Central memory CD8-positive, alpha-beta T cell (primary cell): Measurements from ENCODE around the gene GNAI3.

Experiments
- ATAC-seq: fragments of 150-1000 bp; cut with Tn5 transposase; replicated peaks from 2 replicates; pipeline ENCODE4 v1.10.0; 2022; ENCODE audit warnings: mild to moderate bottlenecking, moderate FRiP score, moderate number of reproducible peaks; ENCODE audit not compliant: poor library complexity, severe bottlenecking; ENCODE audit errors: extremely low read depth
- DNase-seq, 2 donors: peaks; one replicate each; pipeline ENCODE4 v3.0.0; 2021; ENCODE audit warnings: low spot score in 2 of 2
- H3K27ac Mint-ChIP-seq: one replicate; pipeline ENCODE4 v1.8.0; 2022; ENCODE audit warnings: low read depth, mild to moderate bottlenecking, moderate library complexity, mixed read lengths
- H3K27me3 Mint-ChIP-seq: one replicate; pipeline ENCODE4 v1.8.0; 2022; ENCODE audit warnings: mixed read lengths
- H3K36me3 Mint-ChIP-seq: one replicate; pipeline ENCODE4 v1.8.0; 2022; ENCODE audit warnings: mild to moderate bottlenecking, moderate library complexity, mixed read lengths; ENCODE audit not compliant: insufficient read depth
- H3K4me1 Mint-ChIP-seq: one replicate; pipeline ENCODE4 v1.8.0; 2022; ENCODE audit warnings: mixed read lengths
- H3K4me3 Mint-ChIP-seq: one replicate; pipeline ENCODE4 v1.8.0; 2022; ENCODE audit warnings: mild to moderate bottlenecking, moderate library complexity, mixed read lengths
- H3K9me3 Mint-ChIP-seq: one replicate; pipeline ENCODE4 v1.8.0; 2022; ENCODE audit warnings: mixed read lengths

Gene GNAI3

DNA sequence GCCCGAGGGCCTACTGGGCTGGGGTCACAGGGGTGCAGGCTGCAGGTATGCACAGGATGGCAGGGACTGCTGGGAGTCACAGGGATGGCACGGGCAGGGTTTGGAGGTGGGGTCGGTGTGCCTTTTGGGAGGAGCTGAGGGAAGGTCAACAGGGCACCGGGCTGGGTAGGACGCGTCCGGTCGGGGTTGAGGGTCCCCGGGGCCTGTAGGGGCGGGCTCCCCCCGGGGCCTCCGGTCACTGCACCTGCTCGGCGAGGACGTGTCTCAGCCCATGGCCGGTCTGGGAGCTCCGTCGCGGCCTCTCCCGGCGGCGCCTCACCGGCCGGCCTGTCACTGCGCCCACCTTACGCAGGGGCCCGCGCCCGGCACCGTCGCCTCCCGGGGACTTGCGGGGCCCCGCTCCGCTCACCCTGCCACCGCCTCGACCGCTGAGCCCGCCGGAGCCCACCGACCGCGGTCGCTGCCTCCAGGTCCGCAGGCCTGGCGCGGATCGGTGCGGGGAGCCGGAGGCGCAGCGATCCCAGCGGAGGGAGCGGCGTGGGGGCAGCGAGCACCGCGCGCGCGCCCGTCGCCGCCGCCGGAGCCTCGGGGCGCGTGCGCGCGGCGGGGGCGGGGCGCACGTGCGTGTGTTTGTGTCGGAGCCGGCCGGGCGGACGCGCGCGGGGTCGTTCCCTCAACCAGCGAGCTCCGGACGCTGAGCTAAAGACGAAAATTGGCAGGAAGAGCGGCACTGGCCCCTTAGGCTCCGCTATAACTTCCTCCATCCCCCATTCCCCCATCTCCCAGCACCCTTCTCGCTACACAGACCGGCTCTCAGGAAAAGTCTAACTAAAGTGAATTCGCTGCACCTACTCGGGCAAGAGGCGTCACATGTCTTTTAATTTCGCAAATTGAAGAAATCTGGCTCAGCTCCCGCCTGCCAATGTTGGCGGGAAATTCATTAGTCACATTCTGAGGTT is 39.0 kb upstream of the GNAI3 start, which contains the start of gene AMIGO1:
Gene AMIGO1 (minus strand): TSS at position 552 of the 959 bp plus-strand sequence. CDS start 815 bp downstream, outside the sequence.
- DNase-seq, result peak in 1 of 2 donors; percentile 23

DNA sequence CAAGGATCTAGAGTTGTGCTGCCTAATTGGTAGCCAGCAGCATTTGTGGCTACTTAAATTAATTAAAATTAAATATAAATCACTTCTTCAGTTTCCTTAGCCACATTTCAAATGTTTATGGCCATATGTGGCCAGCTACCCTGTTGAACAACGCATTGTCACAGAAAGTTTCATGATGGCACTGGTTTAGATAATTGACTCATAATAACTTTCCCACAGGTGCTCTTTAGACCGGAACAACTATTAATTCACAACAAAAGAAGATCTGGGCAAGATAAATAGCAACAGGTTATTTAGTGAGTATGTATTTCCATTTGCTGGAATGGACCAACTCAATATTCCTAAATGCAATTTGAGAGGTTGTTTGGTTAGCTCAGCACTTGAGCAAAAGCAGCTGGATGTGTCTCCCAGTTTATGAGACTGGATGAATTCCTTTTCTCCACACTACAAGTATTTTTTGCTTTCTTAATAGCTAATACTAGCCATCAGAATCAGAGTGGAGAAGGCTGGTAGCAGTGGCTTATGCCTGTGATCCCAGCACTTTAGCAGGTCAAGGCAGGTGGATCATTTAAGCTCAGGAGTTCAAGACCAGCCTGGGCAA is 35.2 kb upstream of the GNAI3 start:
- H3K4me1 Mint-ChIP-seq, result peaks cover 24% of the 10 kb centered on the region
- DNase-seq, result no peak
- no peaks in the 10 kb centered on the region for H3K27me3 Mint-ChIP-seq
- H3K9me3 Mint-ChIP-seq, result no peaks in the 10 kb centered on the region
- peaks cover 8% of the 10 kb centered on the region for H3K36me3 Mint-ChIP-seq
- H3K4me3 Mint-ChIP-seq, result no peak overlapping the region
- ATAC-seq, result no peak
- no peak overlapping the region for H3K27ac Mint-ChIP-seq

More for the DNA sequence above, 39.0 kb upstream of the GNAI3 start, which contains the start of gene AMIGO1:
- peak; percentile 76 for ATAC-seq
- H3K4me3 Mint-ChIP-seq, result peak within 1 kb of the TSS; percentile 93
- H3K27ac Mint-ChIP-seq, result peak within 1 kb of the TSS; percentile 94
- peaks cover 58% of the 10 kb centered on the region for H3K4me1 Mint-ChIP-seq
- no peaks in the 10 kb centered on the region for H3K27me3 Mint-ChIP-seq
- peaks cover 11% of the 10 kb centered on the region for H3K36me3 Mint-ChIP-seq
- no peaks in the 10 kb centered on the region for H3K9me3 Mint-ChIP-seq

DNA sequence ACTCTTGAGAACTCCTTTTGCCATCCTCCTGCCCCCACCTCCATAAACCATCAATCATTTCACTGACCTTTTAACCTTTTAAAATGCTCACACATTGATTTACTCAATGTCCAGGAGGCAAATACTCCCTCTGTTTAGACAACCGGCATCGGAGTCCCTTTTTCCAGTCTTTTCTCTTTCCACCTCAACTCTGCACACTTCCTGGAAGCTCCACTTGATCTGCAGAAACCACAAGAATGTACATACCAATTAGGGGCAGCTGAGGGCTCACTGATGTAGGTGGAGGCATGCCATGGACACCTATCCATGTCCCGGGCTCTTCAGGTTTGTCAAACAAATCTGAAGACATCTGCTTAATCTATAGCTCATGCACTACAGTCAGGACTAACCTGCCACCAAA is 33.6 kb upstream of the GNAI3 start:
- no peaks in the 10 kb centered on the region for H3K27me3 Mint-ChIP-seq
- no peak for ATAC-seq

DNA sequence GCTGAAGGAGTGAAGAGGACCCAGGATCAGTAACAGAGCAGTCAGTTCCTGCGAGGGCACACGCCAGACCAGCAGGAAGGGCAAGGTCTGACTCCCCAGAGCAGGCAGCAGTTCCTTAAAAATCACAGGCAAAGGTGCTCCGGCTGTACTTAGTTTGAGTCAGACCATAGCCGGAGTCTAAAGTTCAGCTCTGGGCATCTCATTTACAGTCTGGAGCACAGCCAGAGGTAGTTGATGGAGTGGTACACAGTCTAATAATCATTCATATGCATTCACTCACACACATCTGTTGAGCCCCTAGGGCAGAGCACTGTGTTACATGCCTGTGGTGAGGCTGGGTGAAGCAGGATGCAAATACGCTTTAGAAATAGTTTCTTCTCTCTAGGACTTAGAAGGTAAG is 31.5 kb upstream of the GNAI3 start:
- Mint-ChIP-seq H3K27ac (no peak overlapping the region), H3K36me3 (no peaks in the 10 kb centered on the region), H3K27me3 (no peaks in the 10 kb centered on the region), H3K9me3 (no peaks in the 10 kb centered on the region), H3K4me1 (no peaks in the 10 kb centered on the region), H3K4me3 (no peak overlapping the region)
- ATAC-seq, result no peak
- no peak for DNase-seq

More for the DNA sequence above, 33.6 kb upstream of the GNAI3 start:
- H3K9me3 Mint-ChIP-seq, result no peaks in the 10 kb centered on the region
- H3K4me1 Mint-ChIP-seq, result peaks cover 11% of the 10 kb centered on the region
- no peak for DNase-seq
- no peak overlapping the region for H3K4me3 Mint-ChIP-seq
- no peaks in the 10 kb centered on the region for H3K36me3 Mint-ChIP-seq
- no peak overlapping the region for H3K27ac Mint-ChIP-seq

DNA sequence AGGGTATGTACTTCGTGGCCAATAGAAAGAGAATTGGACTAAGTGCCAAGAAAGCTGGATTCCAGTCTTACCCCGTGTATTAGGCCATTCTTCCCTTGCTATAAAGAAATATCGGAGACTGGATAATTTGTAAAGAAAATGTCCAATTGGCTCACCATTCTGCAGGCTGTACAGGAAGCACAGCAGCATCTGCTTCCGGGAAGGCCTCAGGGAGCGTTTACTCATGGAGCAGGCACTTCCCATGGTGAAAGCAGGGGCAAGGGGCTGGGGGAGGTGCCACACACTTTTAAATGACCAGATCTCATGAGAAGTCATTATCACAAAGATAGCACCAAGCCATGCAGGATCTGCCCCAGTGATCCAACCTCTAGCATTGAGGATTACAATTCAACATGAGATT is 31.1 kb upstream of the GNAI3 start:
- no peak overlapping the region for H3K27ac Mint-ChIP-seq
- no peak overlapping the region for H3K4me3 Mint-ChIP-seq
- H3K36me3 Mint-ChIP-seq, result no peaks in the 10 kb centered on the region
- no peaks in the 10 kb centered on the region for H3K4me1 Mint-ChIP-seq
- ATAC-seq, result no peak
- no peak for DNase-seq
- H3K9me3 Mint-ChIP-seq, result no peaks in the 10 kb centered on the region
- peaks cover 2% of the 10 kb centered on the region for H3K27me3 Mint-ChIP-seq

DNA sequence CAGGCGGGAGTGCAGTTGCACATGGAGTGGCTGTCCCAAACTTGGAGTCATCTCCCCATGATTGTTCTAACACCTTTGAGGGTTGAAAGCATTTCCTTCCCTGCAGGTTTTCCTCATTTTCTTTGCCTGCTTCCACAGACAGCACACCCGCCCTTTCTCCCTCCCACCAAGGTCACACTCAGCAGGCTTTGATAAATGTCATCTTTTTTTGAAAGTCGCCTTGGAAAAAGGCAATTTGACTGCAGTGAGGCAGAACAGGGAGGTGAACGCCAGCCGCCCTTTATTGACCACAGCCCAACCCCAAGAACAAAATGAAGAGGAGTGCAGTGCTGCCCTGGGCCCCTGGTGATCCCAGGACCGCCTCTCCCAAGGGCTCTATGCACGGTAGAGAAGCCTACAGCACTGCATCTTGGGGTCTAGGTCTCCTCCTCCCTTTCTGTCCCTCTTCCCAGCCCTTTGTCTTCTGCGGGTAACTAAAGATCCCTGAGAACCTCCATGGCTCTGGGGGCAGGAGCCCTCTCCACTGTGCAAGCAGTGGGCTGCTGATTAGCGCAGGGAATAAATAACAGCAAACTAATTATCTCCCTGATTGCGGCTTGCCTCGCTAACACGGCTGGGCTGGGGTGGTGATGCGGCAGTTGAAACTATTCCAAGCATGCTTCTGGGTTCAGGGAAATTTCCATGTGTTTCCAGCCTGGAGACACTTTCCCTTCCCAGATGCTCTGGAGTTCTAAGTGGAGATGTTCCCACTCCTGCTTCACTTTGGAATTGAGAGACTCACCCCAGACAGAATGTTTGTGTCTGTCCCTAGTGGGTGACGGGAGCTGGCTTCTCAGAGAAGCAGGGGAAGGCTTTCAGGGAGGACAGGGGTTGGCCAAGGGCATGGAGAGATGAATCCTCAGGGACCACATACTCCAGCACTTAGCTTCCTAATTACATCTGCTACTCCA is 27.1 kb upstream of the GNAI3 start:
- Mint-ChIP-seq H3K27me3 (peaks cover 12% of the 10 kb centered on the region), H3K27ac (no peak overlapping the region), H3K9me3 (no peaks in the 10 kb centered on the region), H3K4me3 (no peak overlapping the region), H3K4me1 (no peaks in the 10 kb centered on the region), H3K36me3 (no peaks in the 10 kb centered on the region)
- DNase-seq (no peak), ATAC-seq (no peak)

DNA sequence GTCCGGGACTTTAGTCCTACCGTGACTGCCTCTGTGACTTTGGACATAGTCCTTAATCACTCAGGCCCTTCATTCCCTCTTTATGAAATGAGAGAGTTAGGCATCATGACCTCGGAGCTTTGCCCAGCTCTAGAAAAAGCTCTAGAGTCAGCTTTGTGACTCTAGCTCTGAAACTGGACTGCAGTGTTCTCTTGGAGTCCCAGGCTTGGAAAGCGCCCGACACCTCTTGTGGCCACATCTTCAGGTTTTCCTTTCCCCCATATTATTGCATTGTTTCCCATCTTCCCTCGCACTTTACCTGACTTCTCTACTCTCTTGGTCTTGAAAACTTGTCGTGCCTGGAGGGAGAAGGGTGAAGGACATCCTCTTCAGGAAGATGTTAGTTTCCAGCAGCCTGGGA is 26.4 kb upstream of the GNAI3 start:
- Mint-ChIP-seq H3K4me3 (no peak overlapping the region), H3K4me1 (no peaks in the 10 kb centered on the region), H3K27me3 (peaks cover 12% of the 10 kb centered on the region), H3K36me3 (no peaks in the 10 kb centered on the region), H3K27ac (no peak overlapping the region), H3K9me3 (no peaks in the 10 kb centered on the region)
- DNase-seq (no peak), ATAC-seq (no peak)

DNA sequence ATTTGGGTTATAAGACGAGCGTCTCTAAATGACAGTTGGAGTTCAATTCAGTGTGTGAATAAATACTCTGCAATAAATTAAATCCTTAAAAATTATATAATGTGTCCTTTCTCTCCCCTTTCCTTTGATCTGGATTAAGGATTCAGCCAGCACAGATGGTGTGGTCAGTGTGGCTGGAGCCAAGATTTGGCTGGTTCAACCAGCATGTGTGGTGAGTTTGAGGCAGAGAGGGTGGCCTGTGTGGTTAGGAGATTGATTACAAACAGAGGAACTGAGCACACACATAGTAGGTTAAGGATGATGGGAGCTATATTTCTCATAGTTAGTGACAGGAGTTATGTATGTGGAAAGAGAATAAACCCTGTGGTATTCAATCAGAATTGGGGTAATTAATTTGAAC is 24.7 kb upstream of the GNAI3 start:
- Mint-ChIP-seq H3K27ac (no peak overlapping the region), H3K9me3 (no peaks in the 10 kb centered on the region), H3K4me3 (no peak overlapping the region), H3K27me3 (peaks cover 21% of the 10 kb centered on the region), H3K36me3 (no peaks in the 10 kb centered on the region), H3K4me1 (no peaks in the 10 kb centered on the region)
- DNase-seq, result no peak
- no peak for ATAC-seq

DNA sequence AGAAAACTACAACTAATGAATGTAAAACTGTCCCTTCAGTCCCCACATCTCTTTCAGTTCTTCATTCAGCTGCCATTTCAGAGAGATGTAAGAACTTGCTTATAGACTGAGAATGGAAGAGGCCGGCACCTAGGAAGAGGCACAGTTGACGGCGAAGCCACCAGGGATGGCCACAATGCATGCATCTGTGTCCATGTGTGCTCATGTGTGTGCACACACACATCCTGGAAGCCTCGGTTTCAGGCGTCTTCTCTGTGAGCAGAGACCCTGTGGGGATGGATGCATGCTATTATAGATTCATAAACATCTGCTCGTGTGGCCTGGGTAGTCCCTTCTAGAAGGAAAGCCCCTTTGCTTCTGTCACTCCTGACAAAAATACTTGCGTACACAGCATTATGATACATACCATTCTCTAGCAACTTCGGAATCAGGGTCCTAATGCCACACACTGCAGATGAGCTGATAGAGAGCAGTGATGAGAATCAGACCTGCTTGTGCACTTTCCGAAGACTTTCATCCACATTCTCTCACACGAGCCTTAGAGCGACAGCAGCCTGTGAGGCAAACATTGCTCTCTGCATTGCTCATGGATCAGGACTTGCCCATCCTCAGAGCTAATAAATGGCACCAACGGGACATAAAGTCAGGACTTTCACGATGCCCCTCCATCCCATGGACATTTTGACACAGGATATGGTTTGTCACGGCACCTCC is 21.2 kb upstream of the GNAI3 start:
- peaks cover 19% of the 10 kb centered on the region for H3K27me3 Mint-ChIP-seq
- no peak for ATAC-seq
- H3K4me1 Mint-ChIP-seq, result peaks cover 10% of the 10 kb centered on the region

DNA sequence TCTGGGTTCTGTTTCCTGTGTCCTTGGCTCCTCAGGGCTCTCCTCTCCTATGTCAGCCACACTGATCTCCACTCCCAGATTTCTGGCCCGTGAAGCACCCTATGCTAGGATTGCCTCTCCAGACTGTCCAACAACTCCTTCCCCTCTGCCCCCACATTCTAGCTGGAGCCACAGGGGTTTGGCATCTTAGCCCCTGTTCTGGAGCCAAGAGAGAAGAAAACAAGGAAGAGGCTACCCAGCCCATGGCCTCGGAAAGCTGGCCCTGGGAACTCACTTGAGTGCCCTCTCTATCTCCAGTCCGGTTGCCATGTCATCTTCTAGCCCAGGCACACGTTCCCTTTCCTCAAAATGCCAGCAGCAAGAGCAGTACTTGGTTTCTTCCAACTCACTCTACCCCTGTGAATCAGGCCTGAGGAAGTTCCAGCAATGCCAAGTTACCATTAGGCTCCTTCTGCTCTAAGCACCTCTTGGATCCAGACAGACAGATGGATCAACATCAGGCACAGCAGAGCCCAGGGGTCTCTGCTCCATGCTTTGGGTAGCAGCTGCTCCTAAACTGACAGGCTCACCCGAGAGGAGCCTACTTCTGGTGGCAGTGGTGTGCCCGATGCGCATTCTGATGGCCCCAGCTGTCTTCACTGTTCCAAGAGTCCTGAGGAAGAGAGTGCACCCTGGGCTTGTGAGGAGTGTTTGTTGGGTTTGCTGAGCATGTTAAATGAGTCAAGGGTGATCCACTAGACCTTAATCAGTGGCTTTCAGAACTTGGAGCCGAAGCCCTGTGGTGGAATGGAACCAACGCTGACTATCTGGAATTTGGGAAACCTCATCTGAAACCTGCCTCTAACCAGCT is 20.3 kb upstream of the GNAI3 start:
- no peak overlapping the region for H3K27ac Mint-ChIP-seq
- no peaks in the 10 kb centered on the region for H3K9me3 Mint-ChIP-seq
- ATAC-seq, result no peak
- H3K4me3 Mint-ChIP-seq, result no peak overlapping the region
- H3K36me3 Mint-ChIP-seq, result peaks cover 2% of the 10 kb centered on the region
- H3K4me1 Mint-ChIP-seq, result peaks cover 18% of the 10 kb centered on the region
- DNase-seq, result no peak
- peaks cover 11% of the 10 kb centered on the region for H3K27me3 Mint-ChIP-seq

More for the DNA sequence above, 21.2 kb upstream of the GNAI3 start:
- Mint-ChIP-seq H3K27ac (no peak overlapping the region), H3K36me3 (peaks cover 2% of the 10 kb centered on the region), H3K4me3 (no peak overlapping the region), H3K9me3 (no peaks in the 10 kb centered on the region)
- no peak for DNase-seq

DNA sequence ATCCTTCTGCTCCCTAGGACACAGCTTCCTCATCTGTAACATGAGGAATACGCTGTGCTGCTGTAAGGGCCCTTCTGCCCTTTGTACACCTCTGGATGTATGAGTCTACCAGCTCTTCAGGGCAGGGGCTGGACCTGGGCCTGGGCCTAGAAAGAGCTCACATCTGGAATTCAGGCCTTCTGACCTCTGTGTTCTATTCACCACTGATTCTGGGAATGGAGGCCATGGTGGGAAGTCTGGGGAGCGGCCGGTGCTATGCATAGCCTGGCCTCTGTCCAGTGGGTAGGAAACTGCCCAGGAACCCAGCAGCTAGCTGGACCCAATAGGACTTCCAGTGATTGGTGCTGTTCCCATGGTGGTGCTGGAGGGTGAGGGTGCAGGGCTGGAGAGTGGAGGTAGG is 19.7 kb upstream of the GNAI3 start:
- Mint-ChIP-seq H3K4me3 (no peak overlapping the region), H3K9me3 (no peaks in the 10 kb centered on the region), H3K27ac (no peak overlapping the region), H3K4me1 (peaks cover 18% of the 10 kb centered on the region), H3K27me3 (peaks cover 9% of the 10 kb centered on the region), H3K36me3 (peaks cover 2% of the 10 kb centered on the region)
- DNase-seq, result no peak
- ATAC-seq, result no peak
